Heart right ventricle (tissue), 16 donors: ENCODE measurements around the gene GMEB2. TPM values are rescaled to one million over a fixed set of nuclear protein-coding genes. Genes with fewer than 3 reads are reported as not detected.
A peak's percentile ranks its signal among the peaks of the same experiment; 100 is the strongest.

Experiments
- ATAC-seq, 8 donors: fragments of 200-7000 bp; cut with Tn5 transposase; one replicate each; pipeline ENCODE4 v1.9.1; 2020; ENCODE audit warnings: mild to moderate bottlenecking in 8 of 8, moderate library complexity in 8 of 8, moderate number of reproducible peaks in 1 of 8
- DNase-seq, 2 donors: peaks; one replicate each; pipeline ENCODE4 v3.0.0-alpha.2; 2020
- H3K27ac ChIP-seq, 10 donors: fragments of 200-600 bp; sonication (generic) in 2 of 10; one replicate each; pipeline versions ENCODE4 v1.5.0 to v1.8.0; 2020 to 2022; ENCODE audit warnings: mild to moderate bottlenecking in 3 of 10
- H3K27me3 ChIP-seq, 7 donors: fragments of 200-600 bp; one replicate each; pipeline ENCODE4 v1.8.0; 2021 to 2022; ENCODE audit warnings: mild to moderate bottlenecking in 2 of 7
- H3K36me3 ChIP-seq, 9 donors: fragments of 200-600 bp; sonication (generic) in 1 of 9; one replicate each; pipeline versions ENCODE4 v1.5.0 to v1.8.0; 2020 to 2022; ENCODE audit warnings: mild to moderate bottlenecking in 2 of 9
- H3K4me1 ChIP-seq, 9 donors: fragments of 200-600 bp; sonication (generic) in 1 of 9; one replicate each; pipeline versions ENCODE4 v1.5.0 to v1.8.0; 2020 to 2022; ENCODE audit warnings: mild to moderate bottlenecking in 4 of 9
- H3K4me3 ChIP-seq, 10 donors: fragments of 200-600 bp; sonication (generic) in 2 of 10; one replicate each; pipeline versions ENCODE4 v1.5.0 to v1.8.0; 2020 to 2022; ENCODE audit warnings: mild to moderate bottlenecking in 7 of 10, moderate library complexity in 2 of 10
- H3K9me3 ChIP-seq, 11 donors: fragments of 200-600 bp in 10 of 11; sonication (generic) in 2 of 11; one replicate each; pipeline versions ENCODE4 v1.5.0 to v1.8.0; 2013 to 2022; ENCODE audit warnings: mild to moderate bottlenecking in 2 of 11, control low read depth in 1 of 11, moderate library complexity in 1 of 11
- WGBS, 2 donors: extraction: QIAGEN DNeasy Blood & Tissue Kit; methylation state at CpG; one replicate each; pipeline ENCODE4 v1.1.7; 2013; ENCODE audit warnings: inconsistent platforms in 1 of 2; 5-methylcytosine and 5-hydroxymethylcytosine counted together
- intact Hi-C, 10 donors: fragments of 100-400 bp; cut with DNase I; formaldehyde crosslinking; loops; one replicate each; pipeline versions ENCODE4 v1.11.1 to v1.14.2; 2022
- polyA plus RNA-seq, 2 donors: library from polyadenylated mRNA; stranded (reverse); fragments of 200-250 nt; gene quantifications; one replicate each; pipeline ENCODE4 v1.2.3, GENCODE V29; 2013
- total RNA-seq, 10 donors: library from RNA; stranded (reverse); fragmentation: NEBNext Ultra II Directional in 3 of 10; extraction: Animal tissue kit (Norgen Biotek cat#: 25700) in 3 of 10; gene quantifications; one replicate each; pipeline versions ENCODE4 v1.2.1 to v1.2.4, GENCODE V29; 2021 to 2023
- TF ChIP-seq, protein P1 (sequence below), 9 donors: fragments of 200-600 bp; sonication (generic) in 2 of 9; IDR thresholded peaks; one replicate each; pipeline versions ENCODE4 v1.5.0 to v1.8.0; 2021 to 2022; ENCODE audit warnings: antibody characterized with exemption in 9 of 9, mild to moderate bottlenecking in 5 of 9, moderate library complexity in 1 of 9
- donor health status: Arrhythmogenic right ventricular cardiomyopathy.
- donor health status: ischemic (EF 13 %, LVEDD 7.1; RV severe dilation, severe dysfunction).
- donor health status: healthy with polysubstance abuse.
- donor health status: DM: no; HTN: yes; CAD: no.
- donor health status: DM: no; HTN: no; CAD: no.
- donor health status: ischemic (EF 25% LVEDD 6.9; RV normal size, moderate dysfunction).
- donor health status: ischemic (EF 25% LVEDD 5.7; RV mildly dilated, moderate dysfunction).
- donor health status: healthy.
- donor health status: DM: yes; HTN: yes; CAD: no.
- donor health status: Ischemic cardiomyopathy.
- donor health status: ischemic (EF 35%, LVEDD 5.7; RV mildly dilated, moderate dysfunction).
- donor health status: nonischemic (EF 11% LVEDD 7.7; RV severe dilation, severe dysfunction).
- donor health status: DM: yes; HTN: yes; CAD: no.
- donor health status: PGD.
- donor health status: ischemic (EF 29% LVEDD 5.4; RV normal size, mild dysfunction).
- donor health status: nonischemic (EF 23%, LVEDD 6.1; RV moderate dilation, normal function).

The GMEB2 gene
- total and polyA plus RNA-seq, 12 donors, result 4.9 to 8.2 (median 5.9) TPM

- WGBS, 2 donors, result 93% methylated on average over 29 to 30 of the region's 30 CpGs
- no peak overlapping the region for H3K4me3 ChIP-seq
- H3K9me3 ChIP-seq, result no peaks in the 10 kb centered on the region
- H3K27ac ChIP-seq, result no peak overlapping the region
- TF ChIP-seq, protein P1, sequence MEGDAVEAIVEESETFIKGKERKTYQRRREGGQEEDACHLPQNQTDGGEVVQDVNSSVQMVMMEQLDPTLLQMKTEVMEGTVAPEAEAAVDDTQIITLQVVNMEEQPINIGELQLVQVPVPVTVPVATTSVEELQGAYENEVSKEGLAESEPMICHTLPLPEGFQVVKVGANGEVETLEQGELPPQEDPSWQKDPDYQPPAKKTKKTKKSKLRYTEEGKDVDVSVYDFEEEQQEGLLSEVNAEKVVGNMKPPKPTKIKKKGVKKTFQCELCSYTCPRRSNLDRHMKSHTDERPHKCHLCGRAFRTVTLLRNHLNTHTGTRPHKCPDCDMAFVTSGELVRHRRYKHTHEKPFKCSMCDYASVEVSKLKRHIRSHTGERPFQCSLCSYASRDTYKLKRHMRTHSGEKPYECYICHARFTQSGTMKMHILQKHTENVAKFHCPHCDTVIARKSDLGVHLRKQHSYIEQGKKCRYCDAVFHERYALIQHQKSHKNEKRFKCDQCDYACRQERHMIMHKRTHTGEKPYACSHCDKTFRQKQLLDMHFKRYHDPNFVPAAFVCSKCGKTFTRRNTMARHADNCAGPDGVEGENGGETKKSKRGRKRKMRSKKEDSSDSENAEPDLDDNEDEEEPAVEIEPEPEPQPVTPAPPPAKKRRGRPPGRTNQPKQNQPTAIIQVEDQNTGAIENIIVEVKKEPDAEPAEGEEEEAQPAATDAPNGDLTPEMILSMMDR (IDR thresholded peaks at IDR 0.05), result no peak
- DNase-seq (no peak), ATAC-seq (peak in 1 of 8 donors; percentile 7)
- intact Hi-C loops, result no loop called here
- H3K27me3 ChIP-seq, result no peaks in the 10 kb centered on the region
- peaks cover 0 to 98% (median 33%) of the 10 kb centered on the region in 9 donors for H3K36me3 ChIP-seq
- no peaks in the 10 kb centered on the region for H3K4me1 ChIP-seq
These were observed 31.3 kb downstream of the GMEB2 start for GRCh38 chr20:63595416-63596127.

- TF ChIP-seq, protein P1 (IDR thresholded peaks at IDR 0.05), result no peak
- Histone ChIP-seq H3K36me3 (peaks cover 0 to 98% (median 38%) of the 10 kb centered on the region in 9 donors), H3K27me3 (no peaks in the 10 kb centered on the region), H3K9me3 (no peaks in the 10 kb centered on the region), H3K4me1 (no peaks in the 10 kb centered on the region), H3K4me3 (no peak overlapping the region), H3K27ac (peak overlapping the region in 2 of 10 donors; percentile 51 to 52)
- no peak for DNase-seq
- WGBS, 2 donors, result 76 to 88% methylated on average over 10 of the region's 10 CpGs
- ATAC-seq, result peak in 2 of 8 donors; percentile 38 to 59
- intact Hi-C loops, result no loop called here
These were observed 32.8 kb downstream of the GMEB2 start for GRCh38 chr20:63594043-63594561.

DNA sequence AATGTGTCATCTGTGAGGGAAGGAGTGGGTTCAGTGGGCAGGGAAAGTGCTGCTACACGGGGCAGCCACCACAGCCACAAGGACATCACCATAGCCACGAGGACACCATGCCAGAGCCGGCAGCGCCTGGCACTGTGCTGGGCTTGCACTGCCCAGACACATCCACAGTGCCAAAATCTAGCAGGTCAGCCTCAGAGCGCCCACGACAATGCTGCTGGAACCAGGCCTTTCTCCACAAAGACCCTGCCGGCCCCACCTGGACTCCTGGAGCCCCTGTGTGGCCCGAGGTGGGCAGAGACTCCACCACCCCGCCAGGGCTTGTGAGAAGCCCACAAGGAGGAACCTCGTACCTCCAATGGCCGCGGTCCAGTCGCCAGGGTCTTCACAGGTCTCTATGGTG is 34.2 kb downstream of the GMEB2 start:
- WGBS, 2 donors, result 90 to 91% methylated on average over 13 of the region's 13 CpGs
- TF ChIP-seq, protein P1 (IDR thresholded peaks at IDR 0.05), result no peak
- no peak for ATAC-seq

DNA sequence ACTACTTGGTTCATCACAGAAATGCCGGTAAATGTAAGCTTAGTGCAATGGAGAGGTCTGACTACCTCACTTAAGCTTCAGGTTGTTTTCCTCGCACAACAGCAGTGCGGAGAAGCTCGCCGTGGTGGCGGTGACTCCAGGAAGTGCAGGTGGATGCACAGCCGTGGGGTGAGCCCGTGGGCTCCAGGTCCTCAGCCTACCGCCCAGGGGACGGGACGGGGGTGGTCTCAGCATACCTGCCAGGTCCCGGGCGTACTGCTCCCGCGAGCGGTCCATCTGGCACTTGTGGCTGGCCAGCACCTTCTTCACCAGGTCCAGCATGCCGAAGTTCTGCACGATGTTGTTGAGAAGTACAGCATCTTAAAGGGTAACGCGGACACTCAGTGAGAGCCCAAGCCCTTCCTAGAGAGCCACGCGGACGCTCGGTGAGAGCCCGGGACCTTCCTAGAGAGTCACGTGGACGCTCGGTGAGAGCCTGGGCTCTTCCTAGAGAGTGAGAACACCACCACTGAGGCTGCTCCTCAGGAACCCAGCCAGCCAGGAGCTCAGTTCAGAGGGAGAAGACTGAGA is 35.0 kb downstream of the GMEB2 start:
- Histone ChIP-seq H3K36me3 (peaks cover 0 to 92% (median 45%) of the 10 kb centered on the region in 9 donors), H3K27me3 (no peaks in the 10 kb centered on the region), H3K9me3 (no peaks in the 10 kb centered on the region), H3K27ac (no peak overlapping the region), H3K4me3 (no peak overlapping the region), H3K4me1 (peaks cover 0 to 9% (median 0%) of the 10 kb centered on the region in 9 donors)
- no peak for DNase-seq
- 94 to 96% methylated on average over 28 of the region's 28 CpGs for WGBS, 2 donors
- intact Hi-C loops, result no loop called here
- TF ChIP-seq, protein P1 (IDR thresholded peaks at IDR 0.05), result no peak
- ATAC-seq, result no peak

More for the DNA sequence above, 34.2 kb downstream of the GMEB2 start:
- H3K27me3 ChIP-seq, result no peaks in the 10 kb centered on the region
- intact Hi-C loops, result no loop called here
- H3K27ac ChIP-seq, result no peak overlapping the region
- peaks cover 0 to 3% (median 0%) of the 10 kb centered on the region in 9 donors for H3K4me1 ChIP-seq
- H3K4me3 ChIP-seq, result no peak overlapping the region
- DNase-seq, result no peak
- H3K36me3 ChIP-seq, result peaks cover 0 to 98% (median 45%) of the 10 kb centered on the region in 9 donors
- H3K9me3 ChIP-seq, result no peaks in the 10 kb centered on the region
